CD4-positive, alpha-beta T cell treated with Interleukin-4 for 1 hour (primary cell): ENCODE results near the gene SPATA31C2.
"Not testable (repeated sequence)": the region's sequence is repeated elsewhere in the genome, so short reads cannot be mapped to it uniquely, and the experiment has no call there.

Source experiments
- DNase-seq, 2 donors: peaks; one replicate each; pipeline ENCODE4 v3.0.0-alpha.2; 2020 to 2022

SPATA31C2 gene

DNA sequence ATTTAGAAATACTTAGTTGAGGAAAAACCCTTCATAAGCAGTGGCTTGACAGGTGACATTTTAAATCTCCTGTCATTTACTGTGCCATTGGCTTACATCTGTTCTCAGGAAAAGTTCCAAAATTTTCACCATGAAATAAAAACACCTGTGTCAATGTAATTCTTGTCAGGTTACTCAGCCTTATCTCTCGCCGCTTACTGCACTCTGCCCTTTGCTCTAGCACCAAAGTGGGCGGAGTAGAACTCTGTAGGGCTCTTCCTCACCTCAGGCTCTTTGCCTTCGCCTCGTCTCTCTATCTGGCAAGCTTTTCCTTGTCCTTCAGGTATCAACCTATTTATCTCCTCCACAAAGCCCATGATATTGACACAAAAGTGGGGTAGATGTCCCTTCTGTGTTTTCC lies 20.2 kb downstream of the SPATA31C2 start:
- not testable (repeated sequence) for DNase-seq

- not testable (repeated sequence) for DNase-seq
These were observed 23.2 kb downstream of the SPATA31C2 start for GRCh38 chr9:88114968-88115612.

GRCh38 chr9:88114283-88114967 lies 23.9 kb downstream of the SPATA31C2 start:
- DNase-seq: not testable (repeated sequence)

GRCh38 chr9:88113156-88114130 lies 24.8 kb downstream of the SPATA31C2 start:
- not testable (repeated sequence) for DNase-seq

DNA sequence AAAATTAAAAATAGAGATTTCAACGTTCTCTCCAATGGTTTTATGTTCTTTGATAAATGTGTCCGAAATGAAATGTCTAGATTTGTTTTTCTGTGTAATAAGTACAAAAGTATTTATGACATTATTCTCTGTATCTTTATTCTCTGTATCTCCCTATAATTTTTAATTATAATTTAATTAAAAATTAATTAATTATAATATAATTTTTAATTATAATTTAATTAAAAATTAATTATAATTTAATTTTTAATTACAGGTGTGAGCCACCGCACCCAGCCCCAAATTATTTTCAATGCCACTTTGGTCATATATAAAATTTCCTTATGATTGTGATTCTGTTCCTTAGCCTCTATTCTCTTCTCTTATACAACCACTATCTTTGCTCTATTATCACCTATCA lies 28.2 kb downstream of the SPATA31C2 start:
- no peak for DNase-seq

- no peak for DNase-seq
These were observed 29.5 kb downstream of the SPATA31C2 start for GRCh38 chr9:88108779-88109178.

- DNase-seq: peak in 1 of 2 donors; percentile 16
These were observed 31.8 kb downstream of the SPATA31C2 start for GRCh38 chr9:88106492-88106891.

GRCh38 chr9:88092797-88093331 lies 45.4 kb downstream of the SPATA31C2 start:
- DNase-seq: no peak

DNA sequence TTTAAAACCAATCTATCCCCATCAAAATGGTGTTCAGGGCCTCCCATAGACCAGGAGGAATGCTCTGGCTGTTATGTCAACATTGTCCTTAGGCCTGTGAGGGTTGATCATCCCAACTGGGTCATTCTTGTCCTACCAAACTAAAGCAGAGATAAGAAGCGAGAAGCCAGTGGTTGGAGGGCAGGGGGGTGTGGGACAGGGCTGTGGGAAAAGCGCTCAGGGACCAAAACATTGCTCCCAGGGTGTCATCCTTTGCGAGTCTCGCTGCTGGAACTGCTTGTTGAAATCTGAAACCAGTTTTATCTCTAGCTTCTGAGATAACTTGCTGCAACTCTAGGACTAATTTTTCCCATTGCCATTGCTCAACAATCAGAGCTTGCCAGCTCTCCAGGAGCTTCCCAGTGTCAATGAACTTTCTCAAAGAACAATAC lies 48.1 kb downstream of the SPATA31C2 start:
- DNase-seq: no peak

DNA sequence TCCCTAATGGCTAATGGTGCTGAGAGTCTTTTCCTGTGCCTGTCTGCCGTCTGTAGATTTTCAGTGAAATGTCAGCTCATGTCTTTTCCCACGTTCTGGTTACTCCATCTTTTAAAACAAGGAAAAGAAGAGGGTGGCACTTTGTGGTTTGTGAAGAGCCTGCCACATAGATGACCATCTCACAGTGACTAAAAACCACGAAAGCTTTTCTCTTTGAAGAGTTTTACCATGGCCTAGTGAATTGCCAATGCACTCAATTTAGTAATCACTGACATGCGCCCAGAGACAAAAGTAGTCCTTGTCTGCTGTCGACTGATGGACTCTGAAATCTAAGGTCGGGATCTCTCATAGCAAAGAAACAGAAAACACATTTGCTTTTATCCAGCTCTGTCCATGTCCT lies 50.4 kb downstream of the SPATA31C2 start:
- DNase-seq: no peak

- DNase-seq: no peak
These were observed 52.8 kb downstream of the SPATA31C2 start for GRCh38 chr9:88085476-88085875.

DNA sequence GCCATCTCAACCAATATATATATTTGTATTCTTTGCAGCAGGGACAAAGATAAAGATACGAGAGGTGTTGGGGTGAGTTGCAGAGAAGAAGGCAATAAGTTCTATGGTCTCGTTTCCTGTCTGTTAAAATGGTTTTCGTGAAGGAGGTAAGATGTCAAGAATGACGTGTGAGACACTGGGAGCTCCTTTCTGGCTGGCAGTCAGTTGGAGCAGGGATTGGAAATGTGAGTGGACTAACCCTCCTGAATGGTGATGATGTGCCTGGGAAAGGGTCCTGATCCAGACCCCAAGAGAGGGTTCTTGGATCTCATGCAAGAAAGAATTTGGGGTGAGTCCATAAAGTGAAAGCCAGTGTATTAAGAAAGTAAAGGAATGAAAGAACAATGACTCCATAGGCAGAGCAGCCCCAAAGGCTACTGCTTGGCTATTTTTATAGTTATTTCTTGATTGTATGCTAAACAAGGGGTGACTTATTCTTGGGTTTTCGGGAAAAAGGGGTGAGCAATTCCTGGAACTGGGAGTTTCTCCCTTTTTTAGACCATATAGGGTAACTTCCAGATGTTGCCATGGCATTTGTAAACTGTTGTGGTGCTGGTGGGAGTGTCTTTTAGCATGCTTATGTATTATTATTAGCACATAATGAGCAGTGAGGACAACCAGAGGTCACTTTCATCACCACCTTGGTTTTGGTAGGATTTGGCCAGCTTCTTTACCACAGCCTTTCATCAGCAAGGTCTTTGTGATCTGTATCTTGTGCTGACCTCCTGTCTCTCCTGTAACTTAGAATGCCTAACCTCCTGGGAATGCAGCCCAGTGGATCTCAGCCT lies 53.7 kb downstream of the SPATA31C2 start:
- no peak for DNase-seq
